Measurements from ENCODE around the gene GRIP1.

GRIP1 gene

GRCh38 chr12:66598079-66598478, 80.8 kb downstream of the GRIP1 start:
- DNase-seq = no peak

GRCh38 chr12:66596199-66596598, 82.7 kb downstream of the GRIP1 start:
- no peak for DNase-seq

- DNase-seq = no peak
These were observed 84.2 kb downstream of the GRIP1 start for GRCh38 chr12:66594688-66595087.

- DNase-seq = no peak
These were observed 88.4 kb downstream of the GRIP1 start for GRCh38 chr12:66590275-66590985.

GRCh38 chr12:66589095-66589494, 89.8 kb downstream of the GRIP1 start:
- no peak for DNase-seq

GRCh38 chr12:66587912-66588311, 91.0 kb downstream of the GRIP1 start:
- DNase-seq = no peak

- DNase-seq = no peak
These were observed 94.2 kb downstream of the GRIP1 start for GRCh38 chr12:66584673-66585072.

GRCh38 chr12:66573605-66574004, 105.3 kb downstream of the GRIP1 start:
- DNase-seq = no peak

GRCh38 chr12:66572845-66573244, 106.0 kb downstream of the GRIP1 start:
- DNase-seq = no peak

- DNase-seq = no peak
These were observed 107.4 kb downstream of the GRIP1 start for GRCh38 chr12:66571361-66571915.

GRCh38 chr12:66563220-66563619, 115.7 kb downstream of the GRIP1 start:
- DNase-seq = no peak

- no peak for DNase-seq
These were observed 123.8 kb downstream of the GRIP1 start for GRCh38 chr12:66555113-66555512.

- DNase-seq = no peak
These were observed 126.2 kb downstream of the GRIP1 start for GRCh38 chr12:66552716-66553115.

- DNase-seq = no peak
These were observed 128.2 kb downstream of the GRIP1 start for GRCh38 chr12:66550626-66551025.

- no peak for DNase-seq
These were observed 129.9 kb downstream of the GRIP1 start for GRCh38 chr12:66549050-66549389.

GRCh38 chr12:66548338-66549049, 130.4 kb downstream of the GRIP1 start:
- no peak for DNase-seq

GRCh38 chr12:66541426-66541825, 137.4 kb downstream of the GRIP1 start:
- DNase-seq = no peak

GRCh38 chr12:66539431-66539830, 139.4 kb downstream of the GRIP1 start:
- no peak for DNase-seq

- DNase-seq = no peak
These were observed 139.9 kb downstream of the GRIP1 start for GRCh38 chr12:66538970-66539369.

- DNase-seq = no peak
These were observed 141.0 kb downstream of the GRIP1 start for GRCh38 chr12:66537876-66538275.

GRCh38 chr12:66533767-66534166, 145.1 kb downstream of the GRIP1 start:
- DNase-seq = no peak

GRCh38 chr12:66531766-66532165, 147.1 kb downstream of the GRIP1 start:
- DNase-seq = no peak

- no peak for DNase-seq
These were observed 148.9 kb downstream of the GRIP1 start for GRCh38 chr12:66529934-66530333.

- no peak for DNase-seq
These were observed 162.3 kb downstream of the GRIP1 start for GRCh38 chr12:66516561-66516960.
